HEK293T (cell line): ENCODE results near the gene DBX2.

Source experiments
- CTBP1 ChIP-seq: fragments of 450-650 bp; IDR thresholded peaks from 2 replicates; pipeline ENCODE4 v1.6.1; 2016; ENCODE audit warnings: borderline replicate concordance
- FOXK2 ChIP-seq: fragments of 450-650 bp; IDR thresholded peaks from 2 replicates; pipeline ENCODE4 v1.6.1; 2016; ENCODE audit warnings: mild to moderate bottlenecking
- FOXM1 ChIP-seq: fragments of 450-650 bp; IDR thresholded peaks from 2 replicates; pipeline ENCODE4 v1.6.1; 2017; ENCODE audit warnings: mild to moderate bottlenecking, borderline replicate concordance
- L3MBTL2 ChIP-seq: fragments of 450-650 bp; conservative IDR thresholded peaks from 2 replicates; pipeline ENCODE4 v1.6.1; 2016; ENCODE audit warnings: mild to moderate bottlenecking
- SP1 ChIP-seq: fragments of 450-650 bp; IDR thresholded peaks from 2 replicates; pipeline ENCODE4 v1.6.1; 2017
- SUZ12 ChIP-seq: fragments of 450-650 bp; IDR thresholded peaks from 2 replicates; pipeline ENCODE4 v1.6.1; 2016; ENCODE audit warnings: mild to moderate bottlenecking
- ZNF384 ChIP-seq: fragments of 450-650 bp; IDR thresholded peaks from 2 replicates; pipeline ENCODE4 v1.6.1; 2016

- TF ChIP-seq CTBP1 (no peak), ZNF384 (no peak), FOXK2 (no peak), SUZ12 (no peak), FOXM1 (no peak), SP1 (no peak), L3MBTL2 (no peak)
These were observed 38.1 kb downstream of the DBX2 start for GRCh38 chr12:45012749-45013148.
